Putamen (tissue), 1 donor: Measurements from ENCODE around the gene ATF7IP2.
"Not testable (repeated sequence)": the region's sequence is repeated elsewhere in the genome, so short reads cannot be mapped to it uniquely, and the experiment has no call there.

Source experiments
- DNase-seq: peaks from one replicate; pipeline ENCODE4 v3.0.0-alpha.2; 2016; ENCODE audit warnings: low spot score

ATF7IP2 gene, protein sequence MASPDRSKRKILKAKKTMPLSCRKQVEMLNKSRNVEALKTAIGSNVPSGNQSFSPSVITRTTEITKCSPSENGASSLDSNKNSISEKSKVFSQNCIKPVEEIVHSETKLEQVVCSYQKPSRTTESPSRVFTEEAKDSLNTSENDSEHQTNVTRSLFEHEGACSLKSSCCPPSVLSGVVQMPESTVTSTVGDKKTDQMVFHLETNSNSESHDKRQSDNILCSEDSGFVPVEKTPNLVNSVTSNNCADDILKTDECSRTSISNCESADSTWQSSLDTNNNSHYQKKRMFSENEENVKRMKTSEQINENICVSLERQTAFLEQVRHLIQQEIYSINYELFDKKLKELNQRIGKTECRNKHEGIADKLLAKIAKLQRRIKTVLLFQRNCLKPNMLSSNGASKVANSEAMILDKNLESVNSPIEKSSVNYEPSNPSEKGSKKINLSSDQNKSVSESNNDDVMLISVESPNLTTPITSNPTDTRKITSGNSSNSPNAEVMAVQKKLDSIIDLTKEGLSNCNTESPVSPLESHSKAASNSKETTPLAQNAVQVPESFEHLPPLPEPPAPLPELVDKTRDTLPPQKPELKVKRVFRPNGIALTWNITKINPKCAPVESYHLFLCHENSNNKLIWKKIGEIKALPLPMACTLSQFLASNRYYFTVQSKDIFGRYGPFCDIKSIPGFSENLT

DNA sequence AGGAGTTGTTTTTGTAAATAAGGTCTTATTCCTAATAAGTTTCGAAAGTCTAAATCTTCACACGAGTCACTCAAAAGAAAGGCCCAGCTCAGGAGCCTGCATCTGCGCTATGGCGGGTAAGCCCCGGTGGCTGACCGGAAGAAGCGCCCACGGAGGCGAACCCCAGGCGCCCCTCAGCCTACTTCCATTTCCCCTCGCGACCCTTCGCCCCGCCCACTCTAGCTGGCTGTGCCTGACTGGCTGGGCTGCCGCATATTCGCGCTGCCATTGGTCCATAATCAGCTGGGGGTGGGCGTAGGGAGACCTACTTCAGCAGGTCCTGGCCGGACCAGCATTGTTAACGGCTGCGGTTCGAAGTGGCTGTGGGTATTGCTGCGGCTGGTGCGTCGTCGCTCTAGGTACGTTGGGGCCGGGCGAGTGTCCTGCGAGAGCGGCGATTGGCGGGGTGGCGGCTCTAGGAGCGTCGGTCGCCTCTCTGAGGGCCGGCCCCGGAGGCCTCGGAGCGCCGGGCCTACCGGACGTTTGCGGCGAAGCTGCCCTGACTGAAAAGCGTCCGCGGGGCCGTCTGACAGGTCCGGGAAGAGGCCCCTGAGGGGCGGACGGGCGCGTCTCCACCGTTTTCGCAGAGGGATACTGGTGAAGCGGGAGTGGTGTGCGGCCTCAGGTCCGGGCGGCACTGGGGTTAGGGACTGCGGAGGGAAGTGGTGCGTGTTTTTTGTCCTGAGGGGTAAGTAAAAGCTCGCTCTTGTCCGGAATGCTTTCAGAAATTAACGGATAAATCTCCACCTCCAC is at the start of gene ATF7IP2:
Gene ATF7IP2 (plus strand): TSS at position 337 of the 792 bp plus-strand sequence. CDS start 44,560 bp downstream, outside the sequence.
- DNase-seq, result peak; percentile 68

- DNase-seq, result no peak
Observed at GRCh38 chr16:10338426-10338825, 47.4 kb upstream of the ATF7IP2 start.

DNA sequence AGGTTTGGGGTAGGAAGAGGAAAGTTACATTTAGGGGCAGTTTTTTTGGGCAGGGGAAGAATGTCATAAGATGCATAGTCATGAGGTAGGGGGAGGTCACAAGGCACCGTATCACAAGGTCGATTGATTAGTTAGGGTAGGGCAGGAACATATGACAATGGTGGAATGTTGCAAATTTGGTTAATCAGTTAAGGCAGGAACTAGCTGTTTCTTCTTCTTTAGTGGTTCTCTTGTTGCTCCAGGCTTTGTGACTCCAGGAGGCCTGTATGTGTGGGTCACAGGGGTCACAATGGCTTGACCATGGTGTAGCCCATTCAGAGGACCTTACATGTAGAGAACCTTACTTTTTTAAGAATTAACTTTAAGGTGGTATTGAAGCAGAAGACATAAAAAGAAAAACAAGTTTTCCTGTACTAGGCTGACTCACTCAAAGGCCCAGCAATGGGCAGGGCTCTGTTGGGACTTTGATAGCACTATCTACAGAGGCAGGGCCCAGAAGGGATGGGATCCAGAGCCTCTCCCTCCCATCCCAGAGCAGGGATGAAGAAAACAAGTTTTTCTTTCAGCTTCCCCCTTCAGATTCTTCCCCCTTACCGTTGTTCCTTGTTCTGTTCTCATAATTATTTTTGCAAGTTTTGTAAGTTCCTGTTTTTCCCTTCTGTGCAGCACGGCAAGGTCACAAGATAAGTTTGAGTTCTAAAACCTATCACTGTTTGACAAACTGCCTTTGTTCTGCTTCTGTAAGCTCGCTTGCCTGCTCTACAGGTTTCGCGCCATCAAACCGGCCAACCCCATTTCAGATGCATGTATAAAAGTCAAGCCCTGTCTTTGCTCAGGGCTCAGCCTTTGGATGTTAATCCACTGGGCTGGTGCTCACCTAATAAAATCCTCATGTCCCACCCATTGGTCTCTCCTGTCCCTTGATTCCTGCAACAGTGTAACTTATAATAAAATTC is 45.8 kb upstream of the ATF7IP2 start:
- DNase-seq, result no peak

DNA sequence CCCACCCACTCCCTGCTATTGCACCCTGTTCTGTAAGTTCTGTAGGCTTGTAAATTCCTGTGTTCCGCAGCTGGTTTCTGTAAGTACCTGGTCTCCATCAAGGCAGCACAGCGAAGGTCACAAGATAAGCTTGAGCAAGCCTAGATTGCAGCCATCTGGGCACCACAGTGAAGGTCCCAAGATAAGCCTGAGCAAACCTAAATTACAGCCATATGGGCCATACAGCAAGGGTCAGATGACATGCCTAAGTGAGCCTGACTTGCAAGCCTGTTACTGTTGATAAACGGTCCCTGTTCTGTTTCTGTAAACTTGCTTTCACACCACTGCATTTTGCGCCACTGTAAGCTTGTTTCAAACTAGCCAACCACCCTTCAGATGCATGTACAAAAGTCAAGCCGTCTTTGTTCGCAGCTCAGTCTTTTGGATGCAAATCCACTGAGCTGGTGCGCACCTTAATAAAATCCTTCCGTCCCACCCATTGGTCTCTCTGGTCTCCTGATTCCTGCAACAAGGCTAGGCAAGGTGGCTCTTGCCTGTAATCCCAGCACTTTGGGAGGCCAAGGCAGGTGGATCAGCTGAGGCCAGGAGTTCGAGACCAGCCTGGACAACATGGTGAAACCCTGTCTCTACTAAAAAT is 42.6 kb upstream of the ATF7IP2 start:
- no peak for DNase-seq

GRCh38 chr16:10344699-10345098 is 41.2 kb upstream of the ATF7IP2 start:
- DNase-seq, result not testable (repeated sequence)

DNA sequence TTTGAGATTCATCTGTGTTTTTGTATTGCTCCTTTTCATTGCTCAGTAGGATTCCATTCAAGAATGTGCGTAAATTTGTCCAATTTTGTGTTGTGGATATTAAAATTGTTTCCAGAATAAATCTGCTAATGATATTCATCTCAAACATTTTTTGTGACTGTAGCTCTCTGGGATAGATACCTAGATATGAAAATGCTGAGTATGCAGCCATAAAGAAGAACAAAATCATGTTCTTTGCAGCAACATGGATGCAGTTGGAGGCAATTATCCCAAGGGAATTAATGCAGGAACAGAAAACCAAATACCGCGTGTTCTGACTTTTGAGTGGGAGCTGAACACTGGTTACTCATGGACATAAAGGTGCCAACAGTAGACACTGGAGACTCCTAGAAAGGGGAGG is 40.2 kb upstream of the ATF7IP2 start:
- no peak for DNase-seq

GRCh38 chr16:10349851-10350250 is 36.0 kb upstream of the ATF7IP2 start:
- no peak for DNase-seq

- no peak for DNase-seq
Observed at GRCh38 chr16:10352262-10352661, 33.6 kb upstream of the ATF7IP2 start.

GRCh38 chr16:10355589-10355988 is 30.3 kb upstream of the ATF7IP2 start:
- no peak for DNase-seq

- no peak for DNase-seq
Observed at GRCh38 chr16:10356870-10357842, 28.7 kb upstream of the ATF7IP2 start.

GRCh38 chr16:10361747-10362076 is 24.1 kb upstream of the ATF7IP2 start:
- DNase-seq, result not testable (repeated sequence)

DNA sequence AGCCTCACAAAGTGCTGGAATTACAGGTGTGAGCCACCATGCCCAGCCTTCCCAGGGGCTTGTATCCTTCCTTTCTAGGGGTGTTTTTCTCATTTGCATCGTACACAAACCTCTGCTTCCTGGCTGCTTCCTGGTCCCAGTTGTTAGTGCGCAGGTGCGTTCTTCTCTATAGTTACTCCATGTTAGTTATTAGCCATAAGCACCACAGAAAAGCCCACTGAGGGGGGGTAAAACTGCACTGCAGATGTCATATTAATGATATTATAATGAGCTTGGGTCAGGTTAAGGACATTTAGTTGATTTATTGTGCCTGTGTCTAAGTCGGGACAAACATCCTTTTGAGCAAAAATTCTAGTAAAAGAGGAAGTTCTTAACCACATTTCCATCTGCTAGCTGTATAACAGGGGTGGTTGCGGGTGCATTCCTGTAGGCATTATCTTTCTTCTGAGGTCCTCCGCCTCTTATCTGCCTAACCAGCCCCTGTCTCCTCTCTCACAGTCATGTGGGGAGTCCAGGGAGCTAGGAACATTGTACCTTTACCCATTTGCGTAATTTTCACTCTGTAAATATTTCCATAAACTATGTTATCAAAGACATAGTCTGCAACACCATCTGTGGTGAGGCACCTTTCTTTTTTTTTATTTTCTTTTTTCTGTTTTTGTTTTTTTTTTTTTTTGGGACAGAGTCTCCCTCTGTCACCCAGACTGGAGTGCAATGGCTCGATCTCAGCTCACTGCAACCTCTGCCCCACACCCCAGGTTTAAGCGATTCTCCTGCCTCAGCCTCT is 23.6 kb upstream of the ATF7IP2 start:
- DNase-seq, result no peak

- DNase-seq, result not testable (repeated sequence)
Observed at GRCh38 chr16:10362864-10363197, 23.0 kb upstream of the ATF7IP2 start.

DNA sequence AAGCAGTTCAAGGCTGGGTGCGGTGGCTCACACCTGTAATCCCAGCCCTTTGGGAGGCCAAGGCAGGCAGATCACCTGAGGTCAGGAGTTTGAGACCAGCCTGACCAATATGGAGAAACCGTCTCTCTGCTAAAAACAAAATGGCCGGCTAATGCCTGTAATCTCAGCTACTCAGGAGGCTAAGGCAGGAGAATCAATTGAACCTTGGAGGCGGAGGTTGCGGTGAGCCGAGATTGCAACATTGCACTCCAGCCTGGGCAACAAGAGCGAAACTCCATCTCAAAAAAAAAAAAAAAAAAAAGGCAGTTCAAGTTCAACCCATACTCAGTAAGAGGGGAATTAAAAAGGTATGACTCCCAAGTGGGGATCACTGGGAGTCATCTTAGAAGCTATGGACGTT is 19.2 kb upstream of the ATF7IP2 start:
- not testable (repeated sequence) for DNase-seq

DNA sequence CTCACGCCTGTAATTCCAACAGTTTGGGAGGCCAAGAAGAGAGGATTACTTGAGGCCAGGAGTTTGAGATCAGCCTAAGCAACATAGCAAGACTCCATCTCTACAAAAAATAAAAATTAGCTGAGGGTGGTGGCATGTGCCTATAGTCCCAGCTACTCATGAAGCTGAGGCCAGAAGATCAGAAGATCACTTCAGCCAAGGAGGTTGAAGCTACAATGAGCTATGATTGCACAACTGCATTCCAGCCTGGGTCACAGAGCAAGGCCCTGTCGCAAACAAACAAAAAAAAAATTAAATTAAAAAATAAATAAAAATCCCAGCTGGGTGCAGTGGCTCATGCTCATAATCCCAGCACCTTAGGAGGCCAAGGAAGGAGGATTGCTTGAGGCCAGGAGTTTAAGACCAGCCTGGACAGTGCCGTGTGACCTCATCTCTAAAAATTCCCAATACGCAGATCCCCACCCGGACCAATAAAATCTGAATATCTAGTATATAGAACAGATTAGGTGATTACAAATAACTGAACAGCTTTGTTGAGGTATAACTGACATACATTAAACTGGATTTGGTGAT is 18.2 kb upstream of the ATF7IP2 start:
- no peak for DNase-seq

- no peak for DNase-seq
Observed at GRCh38 chr16:10368969-10369551, 16.8 kb upstream of the ATF7IP2 start.

DNA sequence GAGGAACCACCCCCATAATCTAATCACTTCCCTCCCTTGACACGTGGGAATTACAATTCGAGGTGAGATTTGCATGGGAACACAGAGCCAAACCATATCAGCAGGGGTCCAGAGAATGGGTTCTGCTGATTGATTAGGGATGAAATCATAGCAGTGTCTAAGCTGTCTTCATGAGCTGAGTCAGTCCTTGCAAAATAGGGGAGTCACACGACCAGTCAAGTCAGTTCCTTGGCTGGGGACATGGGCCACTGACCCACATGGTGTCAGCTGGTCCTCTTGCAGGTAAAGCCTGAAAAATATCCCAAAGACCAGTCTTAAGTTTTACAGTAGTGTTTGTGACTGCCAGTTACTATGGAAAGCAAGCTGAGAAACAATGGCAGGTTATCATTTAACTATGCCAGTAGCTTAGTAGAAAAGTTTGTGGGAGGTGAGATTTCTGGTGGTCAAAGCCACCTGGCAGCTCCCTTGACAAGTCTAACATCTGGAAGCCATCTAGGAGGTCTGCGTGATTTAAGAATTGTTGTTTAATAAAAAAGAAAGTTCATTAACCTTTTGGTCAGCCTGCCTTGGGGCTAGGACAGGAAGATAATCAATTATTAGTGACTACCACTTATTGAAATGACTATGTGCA is 15.7 kb upstream of the ATF7IP2 start:
- DNase-seq, result no peak

GRCh38 chr16:10371592-10371991 is 14.3 kb upstream of the ATF7IP2 start:
- DNase-seq, result no peak
